Measurements from ENCODE around the gene ZBTB7B. TPM values are rescaled to one million over a fixed set of nuclear protein-coding genes. Genes with fewer than 3 reads are reported as not detected.

ZBTB7B gene
- total RNA-seq, 4 donors from 2014 or later = 44.6 to 53.4 (median 49.5) TPM

GRCh38 chr1:154958681-154959425, 43.7 kb upstream of the ZBTB7B start:
- whole genome bisulfite sequencing, 2 donors = 90 to 92% methylated on average over 16 of the region's 16 CpGs
- H3K9me3 ChIP-seq = no peaks in the 10 kb centered on the region
- H3K4me1 ChIP-seq = peaks cover 0 to 73% (median 46%) of the 10 kb centered on the region in 4 donors
- no peak for DNase-seq (ENCODE audit: low spot score in 2 of 2)
- no peak overlapping the region for H3K27ac ChIP-seq
- TF ChIP-seq EP300 (IDR thresholded peaks at IDR 0.05) = no peak
- TF ChIP-seq CTCF (IDR thresholded peaks at IDR 0.05) = no peak
- TF ChIP-seq POLR2A (IDR thresholded peaks at IDR 0.05) = no peak
- H3K36me3 ChIP-seq = peaks cover 0 to 33% (median 0%) of the 10 kb centered on the region in 3 donors
- no peak overlapping the region for H3K4me3 ChIP-seq
- no peaks in the 10 kb centered on the region for H3K27me3 ChIP-seq

- TF ChIP-seq POLR2A (IDR thresholded peaks at IDR 0.05) (no peak), CTCF (IDR thresholded peaks at IDR 0.05) (no peak), EP300 (IDR thresholded peaks at IDR 0.05) (no peak)
- 88 to 94% methylated on average over 7 of the region's 7 CpGs for WGBS, 2 donors
- no peak for DNase-seq (ENCODE audit: low spot score in 2 of 2)
- H3K4me3 ChIP-seq = no peak overlapping the region
- H3K4me1 ChIP-seq = peaks cover 0 to 68% (median 40%) of the 10 kb centered on the region in 4 donors
- no peaks in the 10 kb centered on the region for H3K9me3 ChIP-seq
- no peaks in the 10 kb centered on the region for H3K27me3 ChIP-seq
- H3K27ac ChIP-seq = no peak overlapping the region
- peaks cover 0 to 38% (median 0%) of the 10 kb centered on the region in 3 donors for H3K36me3 ChIP-seq
These were observed 43.2 kb upstream of the ZBTB7B start for GRCh38 chr1:154959426-154959780.

GRCh38 chr1:154960446-154961136, 42.0 kb upstream of the ZBTB7B start:
- no peaks in the 10 kb centered on the region for H3K27me3 ChIP-seq
- TF ChIP-seq POLR2A (IDR thresholded peaks at IDR 0.05) (no peak), EP300 (IDR thresholded peaks at IDR 0.05) (no peak), CTCF (IDR thresholded peaks at IDR 0.05) (no peak)
- peaks cover 0 to 62% (median 29%) of the 10 kb centered on the region in 4 donors for H3K4me1 ChIP-seq
- no peak for DNase-seq (ENCODE audit: low spot score in 2 of 2)
- H3K36me3 ChIP-seq = peaks cover 0 to 50% (median 3%) of the 10 kb centered on the region in 3 donors
- peak overlapping the region; percentile 77 to 96 (median 94) for H3K4me3 ChIP-seq
- H3K27ac ChIP-seq = peak overlapping the region in 3 of 4 donors; percentile 94 to 99 (median 99)
- 50% methylated on average over 10 of the region's 10 CpGs for WGBS, 2 donors
- no peaks in the 10 kb centered on the region for H3K9me3 ChIP-seq

GRCh38 chr1:154961207-154962155, 41.1 kb upstream of the ZBTB7B start, which contains the start of gene PYGO2:
Gene PYGO2, minus strand, starts transcription at chr1:154961782. Its CDS starts 206 bp downstream, at chr1:154961576.
- Histone ChIP-seq H3K4me1 (peaks cover 0 to 58% (median 27%) of the 10 kb centered on the region in 4 donors), H3K27ac (peak within 1 kb of the TSS; percentile 94 to 100 (median 99)), H3K9me3 (no peaks in the 10 kb centered on the region), H3K36me3 (peaks cover 0 to 59% (median 10%) of the 10 kb centered on the region in 3 donors), H3K27me3 (no peaks in the 10 kb centered on the region), H3K4me3 (peak within 1 kb of the TSS; percentile 77 to 96 (median 94))
- 0% methylated on average over 31 to 72 of the region's 93 CpGs for WGBS, 2 donors
- peak; percentile 53 to 79 for TF ChIP-seq POLR2A (IDR thresholded peaks at IDR 0.05)
- peak in 1 of 2 donors; percentile 90 for TF ChIP-seq EP300 (IDR thresholded peaks at IDR 0.05)
- TF ChIP-seq CTCF (IDR thresholded peaks at IDR 0.05) = peak; percentile 63 to 99 (median 88)
- peak; percentile 61 to 63 for DNase-seq (ENCODE audit: low spot score in 2 of 2)

Measured in tibial nerve (tissue), 4 donors.